Endothelial cell of umbilical vein (primary cell): Measurements from ENCODE around the gene RIMS4. TPM values are rescaled to one million over a fixed set of nuclear protein-coding genes. Genes with fewer than 3 reads are reported as not detected.

Experiments used
- BruUV-seq: library from RNA; stranded (reverse); fragments of 400-500 nt; replicated peaks from 2 replicates; lab custom pipeline; 2021; lab: Mats Ljungman, UMichigan
- CTCF ChIA-PET: fragments of 300-600, 350-600 bp; sonication (Branson Sonifier 250); formaldehyde crosslinking; loops from one replicate; lab custom pipeline; 2021; ENCODE audit warnings: antibody characterized with exemption, inconsistent platforms; lab: Charles Lee
- POLR2A ChIA-PET: fragments of 300-600, 350-600 bp; sonication (Branson Sonifier 250); formaldehyde crosslinking; loops from one replicate; lab custom pipeline; 2021; ENCODE audit warnings: antibody characterized with exemption, inconsistent platforms; lab: Charles Lee
- DNase-seq: peaks from one replicate; pipeline ENCODE4 v3.0.0-alpha.2; 2011; ENCODE audit warnings: low read depth, low spot score
- FAIRE-seq: peaks from 2 replicates; lab custom pipeline; 2011; peaks lifted over from hg19 to GRCh38; lab: Jason Lieb, UNC
- H2AFZ ChIP-seq: 2 replicates; pipeline ENCODE4 v1.6.0; 2012; ENCODE audit warnings: low read depth, low read length, control low read depth, inconsistent platforms
- H3K27ac ChIP-seq: 2 replicates; pipeline ENCODE4 v1.5.1; 2011; ENCODE audit warnings: low read depth, mild to moderate bottlenecking, control low read depth, low read length, moderate library complexity; ENCODE audit not compliant: insufficient read depth
- H3K27me3 ChIP-seq, 2 experiments: 2 replicates each; pipeline versions ENCODE4 v1.6.0 to v1.6.1; 2011; ENCODE audit warnings: low read length in 2 of 2, mixed read lengths in 1 of 2; ENCODE audit not compliant: control insufficient read depth in 2 of 2, insufficient read depth in 2 of 2
- H3K36me3 ChIP-seq, 2 experiments: 2 replicates in 1 of 2; 3 replicates in 1 of 2; pipeline ENCODE4 v1.5.1; 2011; ENCODE audit warnings: low read length in 2 of 2, mild to moderate bottlenecking in 1 of 2, moderate library complexity in 1 of 2; ENCODE audit not compliant: control insufficient read depth in 2 of 2, insufficient read depth in 2 of 2; ENCODE audit errors: extremely low read depth in 1 of 2
- H3K4me1 ChIP-seq: 3 replicates; pipeline ENCODE4 v1.5.1; 2011; ENCODE audit warnings: mild to moderate bottlenecking, low read length; ENCODE audit not compliant: control insufficient read depth, insufficient read depth; ENCODE audit errors: extremely low read depth
- H3K4me2 ChIP-seq: 2 replicates; pipeline ENCODE4 v1.6.1; 2011; ENCODE audit warnings: low read length, control low read depth, mixed read lengths; ENCODE audit not compliant: insufficient read depth
- H3K4me3 ChIP-seq, 3 experiments: fragments of 200-600 bp in 1 of 3; sonication (generic), shearing (Covaris generic) in 1 of 3; replicated peaks in 1 of 3; 2 replicates each; pipeline ENCODE4 v1.5.1; 2011 to 2016; ENCODE audit warnings: control low read depth in 3 of 3, low read length in 3 of 3, mild to moderate bottlenecking in 2 of 3, inconsistent platforms in 1 of 3, low read depth in 1 of 3, moderate library complexity in 1 of 3; ENCODE audit not compliant: insufficient read depth in 1 of 3
- H3K79me2 ChIP-seq: 2 replicates; pipeline ENCODE4 v1.6.0; 2012; ENCODE audit warnings: low read length, inconsistent platforms; ENCODE audit not compliant: control insufficient read depth, insufficient read depth
- H3K9ac ChIP-seq: replicated peaks from 2 replicates; pipeline ENCODE3; 2011; ENCODE audit warnings: low read length, control low read depth; ENCODE audit not compliant: insufficient read depth; ENCODE audit errors: extremely low read depth
- H3K9me1 ChIP-seq: replicated peaks from 3 replicates; pipeline ENCODE4 v1.6.0; 2011; ENCODE audit warnings: mild to moderate bottlenecking, low read length; ENCODE audit not compliant: control insufficient read depth, insufficient read depth; ENCODE audit errors: extremely low read depth
- H3K9me3 ChIP-seq: replicated peaks from 2 replicates; pipeline ENCODE4 v1.5.1; 2012; ENCODE audit warnings: low read length, inconsistent platforms; ENCODE audit not compliant: control insufficient read depth, insufficient read depth
- H4K20me1 ChIP-seq: replicated peaks from 2 replicates; pipeline ENCODE3; 2011; ENCODE audit warnings: mild to moderate bottlenecking, low read length; ENCODE audit not compliant: control insufficient read depth, insufficient read depth; ENCODE audit errors: extremely low read depth
- CTCF ChIP-seq, 2 donors: IDR thresholded peaks; 1 replicate in 1 of 2; 2 replicates in 1 of 2; pipeline ENCODE4 v1.5.1; 2011; ENCODE audit warnings: low read length in 2 of 2, mild to moderate bottlenecking in 2 of 2, moderate library complexity in 2 of 2, control low read depth in 1 of 2, inconsistent platforms in 1 of 2, low read depth in 1 of 2; ENCODE audit not compliant: insufficient read depth in 1 of 2; ENCODE audit errors: extremely low read depth in 1 of 2
- EZH2 ChIP-seq: IDR thresholded peaks from 2 replicates; pipeline ENCODE4 v1.6.1; 2012; ENCODE audit warnings: borderline replicate concordance, low read depth, mild to moderate bottlenecking, moderate library complexity, low read length, inconsistent platforms; ENCODE audit not compliant: severe bottlenecking
- FOS ChIP-seq: IDR thresholded peaks from 2 replicates; pipeline ENCODE4 v1.6.1; 2011; ENCODE audit warnings: mild to moderate bottlenecking, low read length, moderate library complexity, borderline replicate concordance; ENCODE audit not compliant: insufficient read depth
- GATA2 ChIP-seq: IDR thresholded peaks from 2 replicates; pipeline ENCODE4 v1.7.0; 2011; ENCODE audit warnings: low read depth, mild to moderate bottlenecking, moderate library complexity, mixed read lengths, low read length; ENCODE audit not compliant: insufficient read length, insufficient read depth
- JUN ChIP-seq: IDR thresholded peaks from 2 replicates; pipeline ENCODE4 v1.6.1; 2011; ENCODE audit warnings: borderline replicate concordance, low read depth; ENCODE audit not compliant: insufficient read length, insufficient read depth
- MAX ChIP-seq: IDR thresholded peaks from 2 replicates; pipeline ENCODE4 v1.6.1; 2011; ENCODE audit not compliant: insufficient read depth, insufficient read length
- MYC ChIP-seq: IDR thresholded peaks from one replicate; pipeline ENCODE4 v1.6.1; 2011; ENCODE audit warnings: mild to moderate bottlenecking, low read depth, low read length
- POLR2A ChIP-seq: IDR thresholded peaks from 2 replicates; pipeline ENCODE4 v1.6.1; 2012; ENCODE audit warnings: low read depth, mild to moderate bottlenecking, control low read depth, low read length
- POLR2AphosphoS5 ChIP-seq: IDR thresholded peaks from 2 replicates; pipeline ENCODE4 v1.6.1; 2012; ENCODE audit warnings: low read depth, mild to moderate bottlenecking, control low read depth, low read length, moderate library complexity; ENCODE audit not compliant: insufficient read depth
- dilution Hi-C: fragments of 300-500 bp; cut with MboI; formaldehyde crosslinking; loops from one replicate; pipeline ENCODE4 v1.15.0; 2019; ENCODE audit warnings: low sequenced_read_pairs; ENCODE audit not compliant: extremely low pct_ligation_motif_present
- intact Hi-C: fragments of 100-400 bp; cut with micrococcal nuclease; formaldehyde crosslinking; loops from one replicate; pipeline ENCODE4 v1.10.0; 2022
- polyA plus RNA-seq, 4 experiments: library from polyadenylated mRNA; depleted of rRNA in 3 of 4; stranded (reverse) in 3 of 4; unstranded in 1 of 4; fragments of >200 nt; gene quantifications; 2 replicates each; pipeline versions ENCODE4 v1.2.1 to v1.2.3, GENCODE V29; 2011 to 2012; ENCODE audit warnings: missing spikeins in 1 of 4
- total RNA-seq: library from RNA; stranded (reverse); gene quantifications from 2 replicates; pipeline ENCODE4 v1.2.3, GENCODE V29; 2021

RIMS4 gene
- total and polyA plus RNA-seq, 2 donors (not counting 3 experiments of a cell fraction or from before 2014, with no cell fraction given), result not detected

GRCh38 chr20:44836601-44837120 is 26.3 kb upstream of the RIMS4 start:
- intact Hi-C loops, result no loop called here
- CTCF ChIA-PET, result no interaction called here
- H3K36me3 ChIP-seq, result no peaks in the 10 kb centered on the region

More at GRCh38 chr20:44836601-44837120, 26.3 kb upstream of the RIMS4 start:
- Histone ChIP-seq H3K4me3 (no peak overlapping the region), H3K9me1 (no peaks in the 10 kb centered on the region), H3K4me2 (no peak overlapping the region), H2AFZ (no peak overlapping the region), H3K9me3 (no peaks in the 10 kb centered on the region), H3K4me1 (no peaks in the 10 kb centered on the region), H3K27me3 (peaks cover 2 to 3% of the 10 kb centered on the region in 2 experiments), H3K27ac (no peak overlapping the region), H4K20me1 (no peaks in the 10 kb centered on the region), H3K79me2 (no peaks in the 10 kb centered on the region), H3K9ac (no peak overlapping the region)
- DNase-seq (no peak), FAIRE-seq (no peak)
- no peak for TF ChIP-seq MYC
- TF ChIP-seq FOS, result no peak
- TF ChIP-seq EZH2, result no peak
- TF ChIP-seq GATA2, result no peak
- no peak for TF ChIP-seq POLR2AphosphoS5
- no peak for TF ChIP-seq JUN
- no peak for TF ChIP-seq MAX
- TF ChIP-seq POLR2A, result no peak
- no peak for TF ChIP-seq CTCF (IDR thresholded peaks at IDR 0.05; ENCODE audit: extremely low read depth in 1 of 2, insufficient read depth in 1 of 2, low read depth in 1 of 2, low read length in 2 of 2)
- dilution Hi-C loops, result loop anchor here (5.0 kb wide), 1 partner anchor 79 kb away; no protein-coding TSS in a partner anchor
- POLR2A ChIA-PET, result no interaction called here
- BruUV-seq, result no TSS peak
